GM12875 (cell line): Measurements from ENCODE around the gene AP3B1.
"Not testable (repeated sequence)": the region's sequence is repeated elsewhere in the genome, so short reads cannot be mapped to it uniquely, and the experiment has no call there.

Experiments
- H3K4me3 ChIP-seq: one replicate; pipeline ENCODE4 v1.5.1; 2011; ENCODE audit warnings: low read depth, low read length, control low read depth
- CTCF ChIP-seq: IDR thresholded peaks from 2 replicates; pipeline ENCODE4 v1.5.1; 2011; ENCODE audit warnings: low read depth, mild to moderate bottlenecking, control low read depth, inconsistent platforms, low read length, moderate library complexity, borderline replicate concordance; ENCODE audit not compliant: insufficient read depth

Gene AP3B1

GRCh38 chr5:78182838-78183237, 111.7 kb downstream of the AP3B1 start:
- no peak overlapping the region for H3K4me3 ChIP-seq
- TF ChIP-seq CTCF: no peak

GRCh38 chr5:78178356-78178755, 116.1 kb downstream of the AP3B1 start:
- no peak for TF ChIP-seq CTCF
- H3K4me3 ChIP-seq: no peak overlapping the region

GRCh38 chr5:78170335-78170734, 124.2 kb downstream of the AP3B1 start:
- H3K4me3 ChIP-seq: not testable (repeated sequence)

- no peak for TF ChIP-seq CTCF
- no peak overlapping the region for H3K4me3 ChIP-seq
Observed at GRCh38 chr5:78162253-78162862, 132.1 kb downstream of the AP3B1 start.

GRCh38 chr5:78157001-78157400, 137.5 kb downstream of the AP3B1 start:
- no peak for TF ChIP-seq CTCF
- H3K4me3 ChIP-seq: no peak overlapping the region

GRCh38 chr5:78151594-78152271, 142.8 kb downstream of the AP3B1 start:
- TF ChIP-seq CTCF: no peak
- H3K4me3 ChIP-seq: no peak overlapping the region

- H3K4me3 ChIP-seq: no peak overlapping the region
- TF ChIP-seq CTCF: no peak
Observed at GRCh38 chr5:78137290-78137689, 157.2 kb downstream of the AP3B1 start.
